GM12878 (cell line): ENCODE data around the gene EP400.

Experiments used
- EP300 ChIP-seq, 2 experiments: fragments of 150-350 bp in 1 of 2; IDR thresholded peaks; 2 replicates each; pipeline ENCODE4 v1.6.1; 2011 to 2012; ENCODE audit warnings: low read depth in 2 of 2, low read length in 2 of 2, borderline replicate concordance in 1 of 2, improper control_type of control experiment in 1 of 2, inconsistent platforms in 1 of 2; ENCODE audit not compliant: control insufficient read depth in 1 of 2
- EZH2 ChIP-seq: IDR thresholded peaks from 2 replicates; pipeline ENCODE4 v1.6.1; 2012; ENCODE audit warnings: low read depth, mild to moderate bottlenecking, control low read depth, inconsistent platforms, low read length, borderline replicate concordance; ENCODE audit not compliant: control insufficient read depth
- MYC ChIP-seq: IDR thresholded peaks from 2 replicates; pipeline ENCODE4 v1.6.1; 2011; ENCODE audit warnings: mild to moderate bottlenecking, low read length, moderate library complexity, inconsistent platforms; ENCODE audit not compliant: insufficient read depth, insufficient replicate concordance, insufficient read length, severe bottlenecking
- NBN ChIP-seq: fragments of 450-650 bp; IDR thresholded peaks from 2 replicates; pipeline ENCODE4 v1.6.1; 2016
- NR2F1 ChIP-seq: fragments of 450-650 bp; conservative IDR thresholded peaks from 2 replicates; pipeline ENCODE4 v1.6.1; 2017; ENCODE audit warnings: mild to moderate bottlenecking
- POLR2A ChIP-seq: IDR thresholded peaks from 2 replicates; pipeline ENCODE4 v1.6.1; 2011; ENCODE audit warnings: low read depth, mild to moderate bottlenecking, low read length
- RFX5 ChIP-seq: IDR thresholded peaks from 2 replicates; pipeline ENCODE4 v1.6.1; 2011; ENCODE audit warnings: low read depth, low read length, improper control_type of control experiment
- SMAD1 ChIP-seq: fragments of 450-650 bp; IDR thresholded peaks from 2 replicates; pipeline ENCODE4 v1.6.1; 2018; ENCODE audit warnings: mild to moderate bottlenecking, low read depth; ENCODE audit not compliant: partially characterized antibody
- SREBF2 ChIP-seq: IDR thresholded peaks from 2 replicates; pipeline ENCODE4 v1.6.1; 2012; ENCODE audit warnings: mild to moderate bottlenecking, low read length
- YY1 ChIP-seq: IDR thresholded peaks from 2 replicates; pipeline ENCODE4 v1.6.1; 2011; ENCODE audit warnings: low read depth, mild to moderate bottlenecking, low read length
- TF ChIP-seq, protein P1 (sequence below): fragments of 450-650 bp; formaldehyde crosslinking; IDR thresholded peaks from 2 replicates; pipeline ENCODE4 v1.5.0; 2022; ENCODE audit warnings: mild to moderate bottlenecking, missing genetic modification characterization
- TF ChIP-seq, protein P2 (sequence below), 3 experiments: IDR thresholded peaks in 2 of 3; conservative IDR thresholded peaks in 1 of 3; 2 replicates each; pipeline ENCODE4 v1.5.1; 2011; ENCODE audit warnings: low read depth in 3 of 3, low read length in 3 of 3, mild to moderate bottlenecking in 3 of 3, control low read depth in 2 of 3, moderate library complexity in 2 of 3, inconsistent platforms in 1 of 3, mixed read lengths in 1 of 3; ENCODE audit not compliant: control insufficient read depth in 2 of 3, insufficient read depth in 1 of 3; ENCODE audit errors: extremely low read depth in 1 of 3

DNA sequence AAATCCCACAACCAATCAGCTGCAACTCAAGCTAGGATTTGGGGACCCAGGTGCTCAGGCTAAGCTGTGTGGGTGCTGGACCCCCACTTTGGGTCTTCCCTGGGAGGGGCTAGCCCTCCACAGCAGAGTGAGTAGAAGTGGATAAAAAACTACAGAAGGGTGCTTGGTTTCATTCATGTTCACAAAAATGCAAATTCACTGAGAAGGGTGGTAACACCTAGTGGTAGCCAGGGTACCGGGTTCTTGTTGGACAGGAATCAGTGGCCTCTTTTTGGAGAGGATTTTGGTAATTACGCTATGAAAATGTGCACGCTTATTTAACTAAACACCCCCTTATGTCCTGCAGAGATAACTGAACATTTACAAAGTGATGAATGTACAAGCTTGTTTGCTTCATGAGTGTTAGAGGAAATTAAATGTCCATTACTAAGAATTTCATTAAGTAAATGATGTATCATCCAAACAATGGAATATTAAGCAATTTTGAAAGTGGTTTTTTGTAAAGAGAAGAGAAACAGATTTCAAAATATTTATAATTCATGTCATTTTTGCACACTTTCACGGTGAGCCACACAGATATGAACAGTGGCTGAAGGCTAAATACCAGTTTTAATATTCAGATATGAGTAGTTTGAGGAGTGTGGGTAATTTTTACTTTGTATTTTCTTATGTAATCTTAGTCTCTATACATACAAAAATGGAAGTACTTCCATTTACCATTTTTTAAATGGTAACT, 116.0 kb downstream of the EP400 start:
- TF ChIP-seq, protein P1, sequence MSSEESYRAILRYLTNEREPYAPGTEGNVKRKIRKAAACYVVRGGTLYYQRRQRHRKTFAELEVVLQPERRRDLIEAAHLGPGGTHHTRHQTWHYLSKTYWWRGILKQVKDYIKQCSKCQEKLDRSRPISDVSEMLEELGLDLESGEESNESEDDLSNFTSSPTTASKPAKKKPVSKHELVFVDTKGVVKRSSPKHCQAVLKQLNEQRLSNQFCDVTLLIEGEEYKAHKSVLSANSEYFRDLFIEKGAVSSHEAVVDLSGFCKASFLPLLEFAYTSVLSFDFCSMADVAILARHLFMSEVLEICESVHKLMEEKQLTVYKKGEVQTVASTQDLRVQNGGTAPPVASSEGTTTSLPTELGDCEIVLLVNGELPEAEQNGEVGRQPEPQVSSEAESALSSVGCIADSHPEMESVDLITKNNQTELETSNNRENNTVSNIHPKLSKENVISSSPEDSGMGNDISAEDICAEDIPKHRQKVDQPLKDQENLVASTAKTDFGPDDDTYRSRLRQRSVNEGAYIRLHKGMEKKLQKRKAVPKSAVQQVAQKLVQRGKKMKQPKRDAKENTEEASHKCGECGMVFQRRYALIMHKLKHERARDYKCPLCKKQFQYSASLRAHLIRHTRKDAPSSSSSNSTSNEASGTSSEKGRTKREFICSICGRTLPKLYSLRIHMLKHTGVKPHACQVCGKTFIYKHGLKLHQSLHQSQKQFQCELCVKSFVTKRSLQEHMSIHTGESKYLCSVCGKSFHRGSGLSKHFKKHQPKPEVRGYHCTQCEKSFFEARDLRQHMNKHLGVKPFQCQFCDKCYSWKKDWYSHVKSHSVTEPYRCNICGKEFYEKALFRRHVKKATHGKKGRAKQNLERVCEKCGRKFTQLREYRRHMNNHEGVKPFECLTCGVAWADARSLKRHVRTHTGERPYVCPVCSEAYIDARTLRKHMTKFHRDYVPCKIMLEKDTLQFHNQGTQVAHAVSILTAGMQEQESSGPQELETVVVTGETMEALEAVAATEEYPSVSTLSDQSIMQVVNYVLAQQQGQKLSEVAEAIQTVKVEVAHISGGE (CRISPR knock-in tag), result no peak
- TF ChIP-seq SREBF2 (no peak), EZH2 (no peak), NR2F1 (no peak), RFX5 (no peak), YY1 (no peak), EP300 (IDR thresholded peaks at IDR 0.05; ENCODE audit: borderline replicate concordance in 1 of 2, control insufficient read depth in 1 of 2, low read depth in 2 of 2, low read length in 2 of 2) (no peak), SMAD1 (no peak), NBN (no peak), MYC (no peak), POLR2A (no peak)
- TF ChIP-seq, protein P2, sequence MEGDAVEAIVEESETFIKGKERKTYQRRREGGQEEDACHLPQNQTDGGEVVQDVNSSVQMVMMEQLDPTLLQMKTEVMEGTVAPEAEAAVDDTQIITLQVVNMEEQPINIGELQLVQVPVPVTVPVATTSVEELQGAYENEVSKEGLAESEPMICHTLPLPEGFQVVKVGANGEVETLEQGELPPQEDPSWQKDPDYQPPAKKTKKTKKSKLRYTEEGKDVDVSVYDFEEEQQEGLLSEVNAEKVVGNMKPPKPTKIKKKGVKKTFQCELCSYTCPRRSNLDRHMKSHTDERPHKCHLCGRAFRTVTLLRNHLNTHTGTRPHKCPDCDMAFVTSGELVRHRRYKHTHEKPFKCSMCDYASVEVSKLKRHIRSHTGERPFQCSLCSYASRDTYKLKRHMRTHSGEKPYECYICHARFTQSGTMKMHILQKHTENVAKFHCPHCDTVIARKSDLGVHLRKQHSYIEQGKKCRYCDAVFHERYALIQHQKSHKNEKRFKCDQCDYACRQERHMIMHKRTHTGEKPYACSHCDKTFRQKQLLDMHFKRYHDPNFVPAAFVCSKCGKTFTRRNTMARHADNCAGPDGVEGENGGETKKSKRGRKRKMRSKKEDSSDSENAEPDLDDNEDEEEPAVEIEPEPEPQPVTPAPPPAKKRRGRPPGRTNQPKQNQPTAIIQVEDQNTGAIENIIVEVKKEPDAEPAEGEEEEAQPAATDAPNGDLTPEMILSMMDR (IDR thresholded peaks at IDR 0.05 in 2 of 3, conservative IDR thresholded peaks at IDR 0.05 in 1 of 3; ENCODE audit: control insufficient read depth in 2 of 3, extremely low read depth in 1 of 3, insufficient read depth in 1 of 3, low read depth in 3 of 3, low read length in 3 of 3), result no peak
